SHP77 (cell line): ENCODE results near the gene OR13C4.
"Not testable (repeated sequence)": the region's sequence is repeated elsewhere in the genome, so short reads cannot be mapped to it uniquely, and the experiment has no call there.

Experiments used
- DNase-seq, 2 experiments: peaks; one replicate each; lab custom pipeline; 2025; lab: John Stamatoyannopoulos, UW

Gene OR13C4

GRCh38 chr9:104527109-104527508 lies at the start of gene OR13C4:
Gene OR13C4 (minus strand): TSS chr9:104527209. CDS start chr9:104527209, 0 bp downstream.
- DNase-seq, result no peak

- DNase-seq, result no peak
Observed at GRCh38 chr9:104575456-104575855, 48.4 kb upstream of the OR13C4 start.

GRCh38 chr9:104572612-104573011 lies 45.6 kb upstream of the OR13C4 start:
- no peak for DNase-seq

GRCh38 chr9:104568868-104569267 lies 41.9 kb upstream of the OR13C4 start, which contains the start of gene OR13C8:
Gene OR13C8 (plus strand): TSS chr9:104569168. CDS start chr9:104569168, 0 bp downstream.
- DNase-seq, result no peak

GRCh38 chr9:104564358-104564757 lies 37.3 kb upstream of the OR13C4 start:
- no peak for DNase-seq

- DNase-seq, result no peak
Observed at GRCh38 chr9:104556830-104557634, 30.0 kb upstream of the OR13C4 start.

- DNase-seq, result no peak
Observed at GRCh38 chr9:104555521-104555920, 28.5 kb upstream of the OR13C4 start.

- no peak for DNase-seq
Observed at GRCh38 chr9:104553261-104553660, 26.3 kb upstream of the OR13C4 start.

- no peak for DNase-seq
Observed at GRCh38 chr9:104544644-104545043, 17.6 kb upstream of the OR13C4 start.

GRCh38 chr9:104539275-104539674 lies 12.3 kb upstream of the OR13C4 start:
- no peak for DNase-seq

- no peak for DNase-seq
Observed at GRCh38 chr9:104536756-104537155, 9.7 kb upstream of the OR13C4 start, which contains the start of gene OR13C3. Gene OR13C3 (minus strand): TSS chr9:104536856. CDS start chr9:104536723, 133 bp downstream.

- DNase-seq, result not testable (repeated sequence)
Observed at GRCh38 chr9:104520241-104520640, 6.8 kb downstream of the OR13C4 start.

GRCh38 chr9:104514901-104515300 lies 12.1 kb downstream of the OR13C4 start:
- DNase-seq, result no peak

GRCh38 chr9:104506565-104506964 lies 20.4 kb downstream of the OR13C4 start:
- no peak for DNase-seq

GRCh38 chr9:104503963-104504362 lies 23.0 kb downstream of the OR13C4 start, which contains the start of gene OR13F1:
Gene OR13F1 (plus strand): TSS chr9:104504263. CDS start chr9:104504263, 0 bp downstream.
- no peak for DNase-seq

- no peak for DNase-seq
Observed at GRCh38 chr9:104503440-104503839, 23.6 kb downstream of the OR13C4 start.

GRCh38 chr9:104494808-104495207 lies 32.2 kb downstream of the OR13C4 start:
- DNase-seq, result peak in 1 of 2 experiments; percentile 6

- DNase-seq, result no peak
Observed at GRCh38 chr9:104485014-104485413, 42.0 kb downstream of the OR13C4 start.

- DNase-seq, result no peak
Observed at GRCh38 chr9:104482921-104483570, 44.0 kb downstream of the OR13C4 start.
